H1 (cell line): Measurements from ENCODE around the gene OGDHL.

Experiments used
- ATF2 ChIP-seq: IDR thresholded peaks from 2 replicates; pipeline ENCODE4 v1.6.1; 2012; ENCODE audit warnings: low read length, inconsistent platforms
- ATF3 ChIP-seq: IDR thresholded peaks from 2 replicates; pipeline ENCODE4 v1.6.1; 2011; ENCODE audit warnings: low read depth, mild to moderate bottlenecking, low read length; ENCODE audit not compliant: insufficient read depth
- CBX8 ChIP-seq: fragments of 300-800, 300-1000 bp; sonication (generic); IDR thresholded peaks from 2 replicates; pipeline ENCODE4 v1.7.1; 2016; ENCODE audit warnings: low read depth, low read length, borderline replicate concordance
- CTCF ChIP-seq, 3 experiments: IDR thresholded peaks; 1 replicate in 2 of 3; 2 replicates in 1 of 3; pipeline versions ENCODE4 v1.5.1 to v1.6.1; 2011; ENCODE audit warnings: low read length in 3 of 3, mild to moderate bottlenecking in 3 of 3, inconsistent platforms in 2 of 3, low read depth in 1 of 3, moderate library complexity in 1 of 3; ENCODE audit not compliant: insufficient read depth in 1 of 3; ENCODE audit errors: control extremely low read depth in 1 of 3
- EP300 ChIP-seq, 2 experiments: IDR thresholded peaks; 1 replicate in 1 of 2; 2 replicates in 1 of 2; pipeline ENCODE4 v1.6.1; 2011 to 2012; ENCODE audit warnings: low read depth in 2 of 2, low read length in 2 of 2, mild to moderate bottlenecking in 2 of 2, borderline replicate concordance in 1 of 2, inconsistent platforms in 1 of 2, moderate library complexity in 1 of 2
- FOSL1 ChIP-seq: IDR thresholded peaks from 2 replicates; pipeline ENCODE4 v1.6.1; 2011; ENCODE audit warnings: mild to moderate bottlenecking, low read depth, low read length, moderate library complexity; ENCODE audit not compliant: insufficient read depth
- MAFK ChIP-seq: IDR thresholded peaks from 2 replicates; pipeline ENCODE4 v1.6.1; 2012; ENCODE audit warnings: low read depth, mild to moderate bottlenecking, improper control_type of control experiment, low read length
- POLR2A ChIP-seq, 2 experiments: IDR thresholded peaks; 1 replicate in 1 of 2; 2 replicates in 1 of 2; pipeline ENCODE4 v1.6.1; 2011; ENCODE audit warnings: low read depth in 2 of 2, low read length in 2 of 2, mild to moderate bottlenecking in 2 of 2; ENCODE audit errors: control extremely low read depth in 1 of 2
- RAD21 ChIP-seq, 2 experiments: IDR thresholded peaks in 1 of 2; conservative IDR thresholded peaks in 1 of 2; 2 replicates each; pipeline ENCODE4 v1.6.1; 2011; ENCODE audit warnings: low read depth in 2 of 2, low read length in 2 of 2, improper control_type of control experiment in 1 of 2, inconsistent platforms in 1 of 2, mild to moderate bottlenecking in 1 of 2, moderate library complexity in 1 of 2
- SRF ChIP-seq: IDR thresholded peaks from 2 replicates; pipeline ENCODE4 v1.6.1; 2011; ENCODE audit warnings: mild to moderate bottlenecking, low read depth, low read length, moderate library complexity
- TAF1 ChIP-seq: IDR thresholded peaks from 2 replicates; pipeline ENCODE4 v1.6.1; 2011; ENCODE audit warnings: mild to moderate bottlenecking, low read depth, low read length
- TCF12 ChIP-seq: IDR thresholded peaks from 2 replicates; pipeline ENCODE4 v1.6.1; 2011; ENCODE audit warnings: low read depth, mild to moderate bottlenecking, low read length
- USF2 ChIP-seq: IDR thresholded peaks from 2 replicates; pipeline ENCODE4 v1.6.1; 2011; ENCODE audit warnings: low read length, improper control_type of control experiment
- YY1 ChIP-seq: IDR thresholded peaks from 2 replicates; pipeline ENCODE4 v1.6.1; 2011; ENCODE audit warnings: low read depth, mild to moderate bottlenecking, low read length

- TF ChIP-seq USF2 (no peak), CTCF (IDR thresholded peaks at IDR 0.05; ENCODE audit: control extremely low read depth in 1 of 3, insufficient read depth in 1 of 3, low read depth in 1 of 3, low read length in 3 of 3) (no peak), TCF12 (no peak), MAFK (no peak), POLR2A (IDR thresholded peaks at IDR 0.05; ENCODE audit: control extremely low read depth in 1 of 2, low read depth in 2 of 2, low read length in 2 of 2) (no peak), TAF1 (no peak), ATF3 (no peak), RAD21 (IDR thresholded peaks at IDR 0.05 in 1 of 2, conservative IDR thresholded peaks at IDR 0.05 in 1 of 2; ENCODE audit: low read depth in 2 of 2, low read length in 2 of 2) (no peak), SRF (no peak), YY1 (no peak), EP300 (IDR thresholded peaks at IDR 0.05; ENCODE audit: borderline replicate concordance in 1 of 2, low read depth in 2 of 2, low read length in 2 of 2) (no peak), ATF2 (no peak), FOSL1 (no peak), CBX8 (no peak)
These were observed 52.2 kb downstream of the OGDHL start for GRCh38 chr10:49709934-49710333.
